Activated CD4-positive, alpha-beta memory T cell treated with anti-CD3 and anti-CD28 coated beads, Interleukin-2, amount 10 ng/mL, durations not matched to agents 7 days and 5 days (primary cell): ENCODE data around the gene AKAP1. TPM values are rescaled to one million over a fixed set of nuclear protein-coding genes. Genes with fewer than 3 reads are reported as not detected.

Experiments used
- CTCF ChIA-PET: fragments of 350-600 bp; sonication (Branson Sonifier 250); formaldehyde crosslinking; loops from one replicate; lab custom pipeline; 2021; ENCODE audit warnings: antibody characterized with exemption, inconsistent platforms; lab: Charles Lee
- POLR2A ChIA-PET: fragments of 350-600 bp; sonication (Branson Sonifier 250); formaldehyde crosslinking; loops from one replicate; lab custom pipeline; 2021; ENCODE audit warnings: antibody characterized with exemption; lab: Charles Lee
- DNase-seq: peaks from one replicate; pipeline ENCODE4 v3.0.0-alpha.2; 2020
- H3K27ac Mint-ChIP-seq: one replicate; pipeline ENCODE4 v1.8.0; 2021; ENCODE audit warnings: mild to moderate bottlenecking, mixed read lengths
- H3K27me3 Mint-ChIP-seq: one replicate; pipeline ENCODE4 v1.8.0; 2021; ENCODE audit warnings: mixed read lengths
- H3K36me3 Mint-ChIP-seq: one replicate; pipeline ENCODE4 v1.8.0; 2021; ENCODE audit warnings: low read depth, mixed read lengths
- H3K4me1 Mint-ChIP-seq: one replicate; pipeline ENCODE4 v1.8.0; 2021; ENCODE audit warnings: mixed read lengths
- H3K4me3 Mint-ChIP-seq: one replicate; pipeline ENCODE4 v1.8.0; 2021; ENCODE audit warnings: mild to moderate bottlenecking, mixed read lengths
- H3K9me3 Mint-ChIP-seq: one replicate; pipeline ENCODE4 v1.8.0; 2021; ENCODE audit warnings: mixed read lengths
- total RNA-seq, 2 experiments: library from RNA; stranded (reverse); gene quantifications; one replicate each; pipeline ENCODE4 v1.2.3, GENCODE V29; 2021

The AKAP1 gene
- total RNA-seq, 2 experiments from 2014 or later, result 19.9 to 22.4 TPM

DNA sequence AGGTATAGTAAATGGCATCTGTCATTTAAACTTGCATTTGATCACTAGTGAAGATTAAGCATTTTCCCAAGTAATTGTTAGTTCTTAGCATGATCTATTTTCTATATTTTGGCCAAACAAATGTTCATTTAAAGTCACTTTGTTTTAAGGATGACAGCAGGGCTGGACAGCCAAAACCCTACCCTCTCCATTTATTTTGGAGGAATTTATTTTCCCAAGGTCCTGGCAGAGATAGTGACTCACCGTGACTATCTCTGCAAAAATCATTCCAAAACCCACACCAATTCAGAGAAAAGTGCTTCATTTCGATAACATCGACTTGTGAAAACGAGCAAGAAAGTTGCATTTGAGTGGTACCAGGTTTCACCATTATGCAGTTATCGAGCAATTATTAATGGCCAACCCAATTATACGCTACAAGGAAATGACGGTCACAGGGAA, 665 bp upstream of the AKAP1 start:
- ChIA-PET POLR2A (interaction anchor here (0.9 to 2.2 kb wide), 15 partner anchors 10 to 1548 kb away, joined by 3 to 13 read pairs (median 4); partner anchors contain the start of genes MRPS23, SCPEP1 and TRIM25), CTCF (no interaction called here)
- Mint-ChIP-seq H3K4me1 (peaks cover 46% of the 10 kb centered on the region), H3K27me3 (peaks cover 6% of the 10 kb centered on the region), H3K27ac (peak overlapping the region; percentile 87), H3K9me3 (no peaks in the 10 kb centered on the region), H3K36me3 (no peaks in the 10 kb centered on the region), H3K4me3 (peak overlapping the region; percentile 86)
- no peak for DNase-seq

DNA sequence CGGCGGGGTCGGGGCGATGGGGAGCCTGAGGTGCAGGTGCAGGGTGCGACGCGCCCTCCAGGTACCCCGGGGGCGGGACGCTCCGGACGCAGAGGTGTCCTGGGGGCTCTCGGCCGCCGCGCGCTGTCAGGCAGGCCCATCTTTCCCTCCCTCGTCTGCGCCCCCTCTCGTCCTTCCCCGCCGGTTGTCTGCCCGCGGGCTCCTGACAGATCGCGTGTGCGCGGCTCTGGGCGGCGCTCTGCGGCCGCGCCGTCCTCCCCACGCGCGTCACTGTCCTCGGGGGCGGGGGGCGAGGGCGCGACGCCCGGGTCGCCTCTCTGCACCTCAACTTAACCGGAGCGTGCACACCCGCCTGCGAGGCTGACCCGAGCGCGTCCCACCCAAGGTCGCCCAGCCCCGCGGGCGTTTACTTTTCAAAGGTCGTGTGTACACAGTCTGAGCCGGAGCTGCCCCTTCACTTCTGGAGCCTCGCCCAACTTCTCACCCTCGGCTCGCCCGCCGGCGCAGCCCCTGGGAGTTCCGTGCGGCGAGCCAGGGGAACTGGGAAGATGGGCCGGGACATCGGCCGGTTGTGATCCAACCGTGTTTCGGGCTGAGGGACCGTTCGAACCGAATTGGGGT, 512 bp downstream of the AKAP1 start:
- CTCF ChIA-PET, result no interaction called here
- DNase-seq, result peak; percentile 59
- POLR2A ChIA-PET, result interaction anchor here (0.9 to 2.2 kb wide), 13 partner anchors 8 to 1546 kb away, joined by 3 to 13 read pairs (median 4); partner anchors contain the start of genes MRPS23 and SCPEP1
- H3K36me3 Mint-ChIP-seq, result no peaks in the 10 kb centered on the region
- peaks cover 49% of the 10 kb centered on the region for H3K4me1 Mint-ChIP-seq
- peak overlapping the region; percentile 54 for H3K27ac Mint-ChIP-seq
- no peaks in the 10 kb centered on the region for H3K9me3 Mint-ChIP-seq
- H3K4me3 Mint-ChIP-seq, result peak overlapping the region; percentile 81
- peaks cover 6% of the 10 kb centered on the region for H3K27me3 Mint-ChIP-seq

DNA sequence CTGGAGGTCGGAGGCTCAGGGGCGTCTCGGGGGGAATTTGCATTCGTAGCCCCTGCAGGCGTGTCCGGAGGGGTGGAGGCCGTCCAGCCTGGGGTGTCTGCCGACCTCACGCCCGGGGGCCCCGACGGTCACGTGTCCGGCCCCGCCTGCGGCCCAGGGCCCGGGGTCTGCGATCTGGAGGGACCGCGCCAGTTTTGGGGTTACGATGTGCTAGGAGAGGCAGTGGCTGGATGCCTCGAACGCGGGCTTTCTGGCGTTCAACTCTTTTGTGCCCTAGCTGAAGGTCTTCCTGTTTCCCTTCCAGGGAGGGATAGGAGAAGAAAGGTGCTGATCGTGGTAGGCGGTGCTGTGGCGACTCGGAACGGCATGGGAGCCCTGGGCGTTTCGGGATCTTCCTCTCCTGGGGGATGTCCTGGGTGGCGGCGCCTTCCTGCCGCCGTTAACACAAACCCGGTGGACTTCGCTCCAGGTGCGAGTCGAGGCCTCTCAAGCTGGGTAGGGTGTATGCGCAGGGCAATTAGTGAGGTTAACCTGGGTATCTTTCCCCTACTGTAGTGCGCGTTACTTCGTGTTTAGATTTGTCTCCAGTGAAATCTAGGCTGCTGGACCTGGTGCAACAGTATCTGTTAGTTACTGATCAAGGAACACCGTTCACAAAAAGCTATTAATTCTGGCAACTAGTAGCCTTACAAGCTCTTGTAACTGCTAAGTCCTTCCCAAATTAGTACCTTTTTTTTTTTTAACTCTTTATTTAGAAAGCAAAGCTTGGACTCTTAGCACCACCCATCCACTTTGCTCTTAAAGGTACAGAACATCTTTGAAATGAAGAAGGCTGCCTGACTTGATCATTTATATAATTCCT, 1.3 kb downstream of the AKAP1 start:
- H3K27ac Mint-ChIP-seq, result peak overlapping the region; percentile 72
- no peaks in the 10 kb centered on the region for H3K9me3 Mint-ChIP-seq
- H3K36me3 Mint-ChIP-seq, result no peaks in the 10 kb centered on the region
- CTCF ChIA-PET, result no interaction called here
- DNase-seq, result peak; percentile 34
- peaks cover 4% of the 10 kb centered on the region for H3K27me3 Mint-ChIP-seq
- H3K4me1 Mint-ChIP-seq, result peaks cover 44% of the 10 kb centered on the region
- POLR2A ChIA-PET, result interaction anchor here (1.0 to 2.2 kb wide), 6 partner anchors 11 to 357 kb away, joined by 3 to 13 read pairs (median 5); partner anchors contain the start of genes SCPEP1 and TRIM25
- H3K4me3 Mint-ChIP-seq, result peak overlapping the region; percentile 81

DNA sequence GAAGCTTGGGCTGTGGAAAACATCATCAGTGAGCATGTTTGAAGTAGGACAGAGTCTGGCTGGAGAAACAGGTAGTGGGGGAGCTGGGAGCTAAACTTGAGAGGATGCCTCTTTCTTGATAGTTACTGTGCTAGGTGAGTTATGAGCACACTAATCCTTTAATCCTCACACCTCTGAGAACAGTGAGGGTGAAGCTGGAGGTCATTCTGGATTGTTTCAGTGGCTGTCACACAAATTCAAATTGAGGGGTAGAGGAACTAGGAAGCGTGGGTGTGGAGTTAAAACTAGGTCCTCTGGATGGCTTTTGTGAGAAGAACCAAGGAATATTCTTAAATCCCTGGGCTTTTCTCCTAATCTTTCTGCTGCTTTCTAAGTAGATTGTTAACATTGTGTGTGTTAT, 3.3 kb downstream of the AKAP1 start:
- Mint-ChIP-seq H3K4me1 (peaks cover 33% of the 10 kb centered on the region), H3K4me3 (no peak overlapping the region), H3K27me3 (no peaks in the 10 kb centered on the region), H3K27ac (no peak overlapping the region), H3K9me3 (no peaks in the 10 kb centered on the region), H3K36me3 (no peaks in the 10 kb centered on the region)
- DNase-seq, result no peak
- ChIA-PET CTCF (interaction anchor here (0.6 to 1.2 kb wide), 3 partner anchors 12 to 1197 kb away, joined by 3 to 4 read pairs (median 3); no protein-coding TSS in a partner anchor), POLR2A (no interaction called here)

DNA sequence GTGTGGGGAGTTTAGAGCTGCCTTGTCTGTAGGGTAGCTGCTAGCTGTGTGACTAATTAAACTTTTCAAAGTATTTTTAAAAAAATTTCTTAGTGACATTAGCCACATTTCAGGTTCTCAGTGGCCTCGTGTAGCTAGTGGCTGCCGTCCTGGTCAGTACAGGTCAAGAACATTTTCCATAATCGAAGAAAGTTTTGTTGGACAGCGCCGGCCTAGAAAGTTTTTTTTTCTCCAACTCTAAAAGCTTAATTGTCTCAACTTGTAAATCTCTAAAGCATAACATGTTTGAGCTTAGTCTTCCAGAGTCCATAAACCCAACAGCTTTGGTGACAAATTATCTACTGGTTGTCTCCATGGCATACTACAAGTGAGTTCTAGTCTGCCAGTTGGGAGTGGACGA, 4.3 kb downstream of the AKAP1 start:
- H3K9me3 Mint-ChIP-seq, result no peaks in the 10 kb centered on the region
- no peaks in the 10 kb centered on the region for H3K36me3 Mint-ChIP-seq
- no peaks in the 10 kb centered on the region for H3K27me3 Mint-ChIP-seq
- ChIA-PET CTCF (interaction anchor here (0.7 to 1.1 kb wide), 2 partner anchors 9 to 11 kb away, joined by 3 read pairs; no protein-coding TSS in a partner anchor), POLR2A (no interaction called here)
- DNase-seq, result no peak
- no peak overlapping the region for H3K27ac Mint-ChIP-seq
- peaks cover 26% of the 10 kb centered on the region for H3K4me1 Mint-ChIP-seq
- H3K4me3 Mint-ChIP-seq, result no peak overlapping the region

DNA sequence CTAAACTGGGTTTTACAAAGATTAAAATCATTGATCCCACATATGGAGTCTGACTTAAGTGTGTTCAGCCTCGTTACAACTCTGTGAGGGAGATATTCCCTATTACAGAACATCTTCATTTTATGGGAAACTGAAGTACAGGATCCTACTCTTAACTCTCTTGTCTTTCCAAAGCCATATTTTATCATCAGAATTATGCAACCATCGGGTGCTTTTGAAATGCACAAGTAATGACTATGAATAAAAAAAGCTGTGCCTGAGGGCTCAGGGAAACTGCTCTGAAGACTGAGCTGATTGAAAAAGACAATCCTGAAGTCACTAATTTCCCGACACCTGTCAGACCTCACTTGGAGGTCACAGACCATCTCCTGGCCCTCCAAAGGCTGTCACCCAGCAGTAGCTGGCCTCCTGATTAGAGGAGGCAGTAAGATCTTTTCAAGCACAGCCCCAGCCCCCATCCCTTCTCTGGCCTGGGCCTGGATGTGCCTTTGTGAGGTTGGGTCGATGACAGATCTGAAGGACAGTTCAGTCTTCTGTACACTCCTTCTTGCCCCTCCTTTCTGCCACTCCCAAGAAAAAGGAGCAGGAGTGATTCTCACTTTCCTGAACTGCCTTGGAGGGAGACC, 5.6 kb downstream of the AKAP1 start:
- POLR2A ChIA-PET, result no interaction called here
- DNase-seq, result no peak
- Mint-ChIP-seq H3K27me3 (no peaks in the 10 kb centered on the region), H3K4me1 (peaks cover 24% of the 10 kb centered on the region), H3K27ac (no peak overlapping the region), H3K9me3 (no peaks in the 10 kb centered on the region), H3K4me3 (no peak overlapping the region), H3K36me3 (no peaks in the 10 kb centered on the region)
- CTCF ChIA-PET, result no interaction called here

DNA sequence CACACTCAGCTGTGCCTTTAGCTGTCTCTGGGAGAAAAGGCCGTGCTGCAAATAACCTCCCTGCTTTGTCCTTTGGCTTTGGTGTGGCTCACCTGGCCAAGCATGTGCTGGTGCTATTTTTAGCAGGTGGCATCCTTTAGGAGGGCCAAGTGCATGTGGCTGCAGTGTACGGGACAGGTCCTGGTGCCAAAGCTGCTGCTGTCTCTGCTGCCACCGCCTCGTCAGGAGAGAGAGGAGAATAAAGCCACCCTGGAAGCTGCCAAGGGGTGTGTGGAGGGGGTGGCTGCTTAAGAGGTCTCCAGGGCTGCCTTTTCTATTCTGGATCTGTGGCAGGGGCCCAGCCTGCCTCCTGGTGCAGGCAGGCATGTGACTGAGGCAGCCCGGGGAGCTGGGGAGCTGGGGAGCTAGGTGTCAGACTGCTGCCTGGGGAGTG, 6.2 kb downstream of the AKAP1 start:
- Mint-ChIP-seq H3K27ac (no peak overlapping the region), H3K27me3 (no peaks in the 10 kb centered on the region), H3K9me3 (no peaks in the 10 kb centered on the region), H3K4me1 (peaks cover 23% of the 10 kb centered on the region), H3K36me3 (no peaks in the 10 kb centered on the region), H3K4me3 (no peak overlapping the region)
- no peak for DNase-seq
- ChIA-PET CTCF (no interaction called here), POLR2A (no interaction called here)

DNA sequence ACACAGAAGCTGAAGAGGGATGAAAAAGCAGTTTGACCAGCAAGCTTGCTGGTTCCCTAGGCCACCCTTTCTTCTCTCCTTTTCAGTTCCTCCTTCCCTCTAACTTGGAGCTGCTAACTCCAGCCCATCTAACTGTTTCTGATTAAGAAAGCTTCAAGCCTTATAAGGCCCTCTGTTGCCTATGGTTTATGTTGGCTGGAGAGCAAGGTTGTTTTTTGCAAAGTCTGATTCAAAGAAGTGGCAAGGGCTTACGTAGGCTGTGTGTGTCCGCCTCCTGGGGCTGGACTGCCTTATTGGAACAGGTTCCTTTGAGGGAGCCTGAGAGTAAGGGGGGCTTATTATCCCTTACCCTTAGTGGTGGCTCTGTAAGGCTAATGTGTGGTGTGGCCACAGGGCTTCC, 7.1 kb downstream of the AKAP1 start:
- ChIA-PET CTCF (no interaction called here), POLR2A (no interaction called here)
- Mint-ChIP-seq H3K4me3 (no peak overlapping the region), H3K27me3 (no peaks in the 10 kb centered on the region), H3K27ac (no peak overlapping the region), H3K4me1 (peaks cover 13% of the 10 kb centered on the region), H3K36me3 (no peaks in the 10 kb centered on the region), H3K9me3 (no peaks in the 10 kb centered on the region)
- DNase-seq, result no peak

DNA sequence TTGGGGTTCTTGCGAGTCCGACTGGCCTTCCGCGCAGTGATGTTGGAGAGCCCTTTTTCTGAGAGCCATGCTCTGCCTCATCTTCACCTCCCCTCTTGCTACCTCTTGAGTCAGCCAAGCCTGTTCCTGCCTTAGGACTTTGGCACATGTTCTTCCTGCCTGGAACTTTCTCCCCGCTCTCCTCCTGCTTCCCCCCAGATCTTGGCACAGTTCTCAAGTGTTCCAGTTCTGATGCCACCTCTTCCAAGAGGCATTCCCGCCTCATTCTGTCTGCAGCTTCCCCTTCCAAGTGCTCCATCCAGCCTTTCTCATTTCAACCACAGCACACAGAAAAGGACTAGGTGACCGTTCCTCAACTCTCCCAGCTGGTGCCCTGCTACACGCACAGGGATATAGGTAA, 7.7 kb downstream of the AKAP1 start:
- Mint-ChIP-seq H3K27me3 (no peaks in the 10 kb centered on the region), H3K4me1 (peaks cover 8% of the 10 kb centered on the region), H3K27ac (no peak overlapping the region), H3K9me3 (no peaks in the 10 kb centered on the region), H3K4me3 (no peak overlapping the region), H3K36me3 (no peaks in the 10 kb centered on the region)
- POLR2A ChIA-PET, result no interaction called here
- CTCF ChIA-PET, result no interaction called here
- DNase-seq, result no peak

DNA sequence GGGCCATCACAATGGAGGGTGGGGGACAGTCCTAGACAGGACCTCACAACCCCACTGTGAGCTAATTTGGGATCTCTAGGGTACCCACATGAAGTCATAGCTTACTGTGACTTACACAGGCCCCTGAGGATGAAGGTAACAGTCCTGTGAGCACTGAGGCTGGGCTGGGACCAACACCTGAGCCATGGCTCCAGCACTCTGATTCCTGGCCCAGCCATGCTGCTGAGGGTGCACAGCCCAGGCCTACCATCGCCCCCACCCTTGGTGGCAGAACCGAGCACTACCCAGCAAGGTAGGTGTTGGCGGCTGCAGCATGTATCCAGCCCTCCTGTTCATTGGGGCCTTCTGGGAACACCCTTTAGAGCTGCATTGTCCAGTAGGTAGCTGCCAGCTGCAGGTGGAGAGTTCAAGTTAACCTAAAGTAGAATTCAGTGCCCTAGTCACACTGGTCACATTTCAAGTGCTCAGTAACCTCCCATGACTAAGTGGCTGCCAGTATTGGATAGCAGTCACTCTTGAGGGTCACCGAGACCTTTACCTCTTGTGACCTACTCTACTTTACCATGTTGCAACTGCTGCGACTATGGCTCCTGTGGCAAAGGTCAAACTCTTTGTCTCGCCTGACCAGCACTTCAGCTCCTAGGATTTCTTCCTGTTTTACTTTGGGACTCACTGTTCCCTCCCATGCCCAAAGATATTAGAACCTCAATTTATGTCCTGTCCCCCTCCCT, 11.6 kb downstream of the AKAP1 start:
- Mint-ChIP-seq H3K27ac (no peak overlapping the region), H3K4me1 (peaks cover 3% of the 10 kb centered on the region), H3K4me3 (no peak overlapping the region), H3K27me3 (no peaks in the 10 kb centered on the region), H3K9me3 (no peaks in the 10 kb centered on the region), H3K36me3 (no peaks in the 10 kb centered on the region)
- ChIA-PET CTCF (interaction anchor here (0.6 kb wide), 1 partner anchor 913 kb away, joined by 6 read pairs; no protein-coding TSS in a partner anchor), POLR2A (interaction anchor here (1.2 to 1.9 kb wide), 2 partner anchors 10 to 12 kb away, joined by 3 to 7 read pairs; partner anchors contain the start of gene AKAP1)
- no peak for DNase-seq

DNA sequence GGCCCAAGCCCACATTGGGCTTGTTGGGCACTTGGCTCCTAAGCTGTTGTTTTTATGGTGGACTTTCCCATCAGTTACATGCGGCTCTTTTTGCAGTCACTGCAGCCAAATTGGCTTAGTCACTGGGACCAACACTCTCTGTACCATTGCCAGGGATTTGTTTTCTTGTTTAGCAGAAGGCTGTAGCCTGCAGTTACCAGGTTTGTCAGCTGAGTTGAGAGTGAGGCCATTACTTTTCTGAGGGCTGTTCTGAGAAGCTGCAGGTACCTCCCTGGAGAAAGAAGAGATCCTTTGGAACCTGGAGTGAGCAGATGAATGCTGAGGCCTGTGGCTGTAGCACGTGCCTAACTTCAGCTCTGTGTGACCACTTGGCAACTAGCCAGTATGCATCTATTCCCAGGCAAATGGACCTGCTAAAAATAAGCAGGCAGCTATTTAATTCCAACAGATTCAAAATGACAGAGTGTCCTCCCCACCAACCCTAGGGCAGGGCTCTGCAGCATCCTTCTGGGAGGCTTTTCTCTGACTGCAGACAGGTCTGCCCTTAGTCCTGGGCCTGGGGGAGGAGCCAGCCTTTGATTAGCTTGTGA, 12.9 kb downstream of the AKAP1 start:
- H3K36me3 Mint-ChIP-seq, result no peaks in the 10 kb centered on the region
- no peaks in the 10 kb centered on the region for H3K27me3 Mint-ChIP-seq
- H3K4me1 Mint-ChIP-seq, result peaks cover 8% of the 10 kb centered on the region
- no peaks in the 10 kb centered on the region for H3K9me3 Mint-ChIP-seq
- no peak overlapping the region for H3K27ac Mint-ChIP-seq
- no peak for DNase-seq
- CTCF ChIA-PET, result interaction anchor here (1.1 kb wide), 1 partner anchor 9 kb away, joined by 3 read pairs; no protein-coding TSS in a partner anchor
- H3K4me3 Mint-ChIP-seq, result no peak overlapping the region
- POLR2A ChIA-PET, result interaction anchor here (1.2 to 1.9 kb wide), 2 partner anchors 11 to 13 kb away, joined by 3 to 7 read pairs; partner anchors contain the start of gene AKAP1

DNA sequence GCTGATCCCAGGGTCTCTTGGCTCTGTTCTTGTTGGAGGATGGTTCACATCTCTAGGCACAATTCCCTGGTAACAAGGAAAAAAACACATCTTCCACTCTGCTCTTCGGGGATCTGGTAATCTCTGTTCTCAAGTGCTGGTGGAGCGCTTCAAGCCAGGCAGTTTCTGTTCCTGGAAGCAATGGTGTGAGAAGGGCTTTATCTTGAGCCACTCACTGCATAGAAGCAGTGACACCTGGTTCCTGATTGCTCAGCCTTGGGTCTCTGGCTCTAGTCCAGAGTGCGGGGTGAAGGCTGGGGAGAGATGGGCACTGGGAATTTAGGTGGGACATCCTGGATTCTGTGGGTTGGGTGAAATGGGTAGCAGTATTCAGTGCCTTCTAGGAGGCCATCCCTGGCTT, 14.1 kb downstream of the AKAP1 start:
- Mint-ChIP-seq H3K27ac (no peak overlapping the region), H3K4me3 (no peak overlapping the region), H3K36me3 (no peaks in the 10 kb centered on the region), H3K9me3 (no peaks in the 10 kb centered on the region), H3K4me1 (peaks cover 8% of the 10 kb centered on the region), H3K27me3 (no peaks in the 10 kb centered on the region)
- POLR2A ChIA-PET, result no interaction called here
- CTCF ChIA-PET, result interaction anchor here (1.1 kb wide), 1 partner anchor 10 kb away, joined by 3 read pairs; no protein-coding TSS in a partner anchor
- no peak for DNase-seq
